SJCRH30 (cell line): Measurements from ENCODE around the gene LSM14B. TPM values are rescaled to one million over a fixed set of nuclear protein-coding genes. Genes with fewer than 3 reads are reported as not detected.
"Not testable (repeated sequence)": the region's sequence is repeated elsewhere in the genome, so short reads cannot be mapped to it uniquely, and the experiment has no call there.

Source experiments
- DNase-seq, 2 experiments: peaks; one replicate each; pipeline ENCODE4 v3.0.0-alpha.2; 2015 to 2020
- H3K27ac ChIP-seq: fragments of 250-450 bp; sonication (Bioruptor Pico); 2 replicates; pipeline ENCODE4 v1.5.1; 2020; ENCODE audit warnings: mild to moderate bottlenecking, moderate library complexity
- H3K27me3 ChIP-seq: fragments of 250-450 bp; sonication (Bioruptor Pico); 2 replicates; pipeline ENCODE4 v1.5.1; 2020; ENCODE audit warnings: mild to moderate bottlenecking, moderate library complexity
- H3K36me3 ChIP-seq: fragments of 250-450 bp; sonication (Bioruptor Pico); 2 replicates; pipeline ENCODE4 v1.5.1; 2020; ENCODE audit warnings: mild to moderate bottlenecking, moderate library complexity
- H3K4me1 ChIP-seq: fragments of 250-450 bp; sonication (Bioruptor Pico); 2 replicates; pipeline ENCODE4 v1.5.1; 2020; ENCODE audit warnings: mild to moderate bottlenecking, moderate library complexity
- H3K4me3 ChIP-seq: fragments of 250-450 bp; sonication (Bioruptor Pico); 2 replicates; pipeline ENCODE4 v1.5.1; 2020; ENCODE audit warnings: mild to moderate bottlenecking, moderate library complexity
- H3K9me3 ChIP-seq: fragments of 250-450 bp; sonication (Bioruptor Pico); replicated peaks from 2 replicates; pipeline ENCODE4 v1.5.1; 2020; ENCODE audit warnings: mild to moderate bottlenecking, moderate library complexity
- total RNA-seq: library from RNA; depleted of rRNA; stranded (reverse); fragments of >200 nt; shearing (Covaris generic); gene quantifications from 2 replicates; pipeline ENCODE4 v1.2.3, GENCODE V29; 2014; rRNA removed

Gene LSM14B
- total RNA-seq, result 146 TPM in 2 replicates

DNA sequence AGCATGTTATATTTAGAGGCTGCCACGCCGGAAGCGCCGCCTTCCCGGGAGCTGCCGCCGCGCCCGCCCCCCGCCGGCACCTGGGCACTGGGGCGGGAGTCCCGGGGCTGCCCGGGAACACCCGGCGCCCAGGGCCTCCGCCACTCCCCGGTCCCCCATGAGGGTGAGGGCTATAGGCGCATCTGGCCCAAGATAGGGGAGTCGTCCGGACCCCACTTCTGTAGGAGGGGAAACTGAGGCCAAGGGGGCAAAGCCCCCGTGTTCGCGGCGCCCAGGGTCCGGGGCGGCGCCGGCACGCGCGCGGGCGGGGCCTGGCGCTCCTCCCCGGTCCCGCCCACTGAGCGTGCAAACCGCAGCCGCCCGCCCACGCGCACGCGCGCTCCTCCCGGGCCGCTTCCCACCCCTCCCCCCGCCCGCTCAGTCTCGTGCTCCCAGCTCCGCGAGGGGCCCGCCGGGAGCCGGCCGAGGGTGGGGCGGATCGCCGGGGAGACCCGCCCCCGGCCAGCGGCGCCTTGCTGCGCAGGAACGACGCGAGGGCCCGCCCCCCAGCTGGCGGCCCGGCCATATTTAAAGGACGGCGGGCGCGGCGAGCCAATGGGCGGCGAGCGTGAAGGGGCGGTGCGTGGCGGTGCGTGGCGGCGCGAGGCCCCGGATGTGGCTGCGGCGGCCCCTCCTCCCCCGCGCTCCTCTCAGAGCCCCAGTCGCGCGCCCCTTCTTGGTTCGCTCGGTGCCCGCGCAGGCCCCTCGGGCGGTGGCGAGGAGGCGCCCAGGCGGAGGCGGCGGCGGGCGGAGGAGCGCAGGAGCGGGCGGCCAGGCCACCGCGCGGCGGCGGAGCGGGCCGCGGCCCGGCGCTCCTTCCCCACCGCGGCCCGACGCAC lies at the start of gene LSM14B:
Gene LSM14B (plus strand): TSS at position 700 of the 878 bp plus-strand sequence. CDS start 192 bp downstream, outside the sequence.
- peak within 1 kb of the TSS; percentile 71 for H3K4me3 ChIP-seq
- H3K36me3 ChIP-seq, result peaks cover 30% of the 10 kb centered on the region
- peak within 1 kb of the TSS; percentile 40 for H3K27ac ChIP-seq
- peaks cover 10% of the 10 kb centered on the region for H3K4me1 ChIP-seq
- peak; percentile 99 to 100 for DNase-seq
- no peaks in the 10 kb centered on the region for H3K9me3 ChIP-seq
- H3K27me3 ChIP-seq, result no peaks in the 10 kb centered on the region; the same call in 1 of the 2 replicates

DNA sequence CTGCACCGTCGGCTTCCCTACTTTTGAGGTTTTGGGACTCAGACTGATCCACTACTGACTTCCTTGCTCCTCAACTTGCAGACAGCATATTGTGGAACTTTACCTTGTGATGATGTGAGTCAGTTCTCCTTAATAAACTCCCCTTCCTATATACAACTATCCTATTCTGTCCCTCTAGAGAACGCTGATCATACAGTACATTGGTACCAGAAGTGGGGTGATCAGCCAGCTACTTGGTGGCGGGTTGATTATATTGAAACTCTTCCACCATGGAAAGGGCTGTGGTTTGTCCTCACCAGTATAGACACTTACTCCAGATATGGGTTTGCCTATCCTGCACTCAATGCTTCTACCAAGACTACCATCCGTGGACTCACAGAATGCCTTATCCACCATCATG lies 49.0 kb upstream of the LSM14B start:
- DNase-seq, result no peak
- H3K36me3 ChIP-seq, result no peaks in the 10 kb centered on the region
- H3K4me3 ChIP-seq, result no peak overlapping the region
- no peaks in the 10 kb centered on the region for H3K4me1 ChIP-seq
- peaks cover 20% of the 10 kb centered on the region for H3K9me3 ChIP-seq
- no peaks in the 10 kb centered on the region for H3K27me3 ChIP-seq
- no peak overlapping the region for H3K27ac ChIP-seq

DNA sequence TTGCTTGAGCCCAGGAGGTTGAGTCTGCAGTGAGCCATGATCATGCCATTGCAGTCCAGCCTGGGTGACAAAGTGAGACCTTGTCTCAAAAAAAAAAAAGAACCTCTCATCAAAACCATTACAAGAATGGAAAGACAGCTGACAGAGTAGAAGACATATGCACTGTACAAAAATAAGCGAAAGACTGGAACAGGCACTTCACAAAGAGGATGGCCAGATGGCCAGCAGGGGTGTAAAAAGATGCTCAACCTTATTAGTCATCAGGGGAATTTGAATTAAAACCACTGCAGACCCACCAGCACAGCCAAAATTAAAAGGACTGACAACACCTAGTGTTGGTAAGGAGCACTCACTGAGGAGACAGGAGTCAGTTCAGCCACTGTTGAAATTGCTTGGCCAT lies 43.1 kb upstream of the LSM14B start:
- Histone ChIP-seq H3K27me3 (no peaks in the 10 kb centered on the region), H3K27ac (no peak overlapping the region), H3K4me1 (peaks cover 6% of the 10 kb centered on the region), H3K9me3 (peaks cover 18% of the 10 kb centered on the region), H3K4me3 (no peak overlapping the region), H3K36me3 (no peaks in the 10 kb centered on the region)
- DNase-seq, result no peak

DNA sequence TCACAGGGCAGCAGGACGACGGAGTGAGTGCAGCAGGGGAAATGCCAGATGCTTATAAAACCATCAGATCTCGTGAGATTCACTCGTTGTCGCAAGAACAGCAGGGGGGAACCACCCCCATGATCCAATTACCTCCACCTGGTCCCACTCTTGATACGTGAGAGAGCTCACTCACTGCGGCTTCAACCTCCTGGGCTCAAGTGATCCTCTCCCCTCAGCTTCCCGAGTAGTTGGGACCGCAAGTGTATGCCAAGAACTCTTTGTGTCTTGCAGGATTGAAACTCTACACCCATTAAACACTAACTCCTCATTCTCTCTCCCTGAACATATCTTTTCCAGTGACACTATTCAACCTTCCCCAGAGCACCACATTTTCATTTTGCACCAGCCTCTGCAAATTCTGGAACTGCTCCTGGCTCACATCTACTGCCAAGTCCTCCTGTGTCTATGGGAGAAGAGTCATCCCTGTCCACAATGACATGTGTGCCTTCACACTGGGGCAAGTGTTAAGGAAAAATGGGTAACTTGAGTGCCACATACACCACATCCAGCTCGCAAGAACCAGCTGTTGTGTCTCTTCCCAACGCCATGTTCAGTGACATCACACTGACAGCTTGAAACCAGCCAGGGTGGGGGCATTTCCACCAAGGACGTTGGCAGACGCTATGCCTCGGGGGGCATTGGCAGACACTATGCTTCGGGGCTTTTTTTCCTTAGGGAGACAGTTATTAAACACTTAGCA lies 41.9 kb upstream of the LSM14B start:
- Histone ChIP-seq H3K4me3 (no peak overlapping the region), H3K4me1 (peaks cover 6% of the 10 kb centered on the region), H3K27me3 (no peaks in the 10 kb centered on the region; the same call in 1 of the 2 replicates), H3K27ac (no peak overlapping the region), H3K9me3 (peaks cover 12% of the 10 kb centered on the region), H3K36me3 (no peaks in the 10 kb centered on the region)
- DNase-seq, result peak; percentile 76 to 90

DNA sequence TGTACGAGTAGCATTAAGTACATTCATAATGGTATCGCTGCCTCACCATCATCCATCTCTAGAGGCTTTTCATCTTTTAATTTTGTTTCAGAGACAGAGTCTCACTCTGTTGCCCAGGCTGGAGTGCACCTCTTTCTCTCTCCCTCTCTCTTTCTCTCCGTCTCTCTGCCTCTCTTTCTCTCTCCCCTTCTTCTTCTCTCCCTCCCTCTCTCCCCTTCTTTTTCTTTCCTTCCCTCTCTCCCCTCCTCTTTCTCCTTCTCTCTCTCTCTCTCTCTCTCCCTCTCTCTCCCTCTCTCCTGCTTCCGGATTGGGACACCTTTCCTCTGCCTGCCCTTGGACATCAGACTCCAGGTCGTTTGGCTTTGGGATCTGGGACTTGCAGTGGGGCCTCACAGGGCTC lies 39.0 kb upstream of the LSM14B start:
- DNase-seq, result no peak
- Histone ChIP-seq H3K27me3 (peaks cover 3% of the 10 kb centered on the region; the same call in 1 of the 2 replicates), H3K27ac (no peak overlapping the region), H3K9me3 (peaks cover 9% of the 10 kb centered on the region; the same call in 1 of the 2 replicates), H3K4me3 (no peak overlapping the region), H3K4me1 (peaks cover 9% of the 10 kb centered on the region), H3K36me3 (no peaks in the 10 kb centered on the region)

DNA sequence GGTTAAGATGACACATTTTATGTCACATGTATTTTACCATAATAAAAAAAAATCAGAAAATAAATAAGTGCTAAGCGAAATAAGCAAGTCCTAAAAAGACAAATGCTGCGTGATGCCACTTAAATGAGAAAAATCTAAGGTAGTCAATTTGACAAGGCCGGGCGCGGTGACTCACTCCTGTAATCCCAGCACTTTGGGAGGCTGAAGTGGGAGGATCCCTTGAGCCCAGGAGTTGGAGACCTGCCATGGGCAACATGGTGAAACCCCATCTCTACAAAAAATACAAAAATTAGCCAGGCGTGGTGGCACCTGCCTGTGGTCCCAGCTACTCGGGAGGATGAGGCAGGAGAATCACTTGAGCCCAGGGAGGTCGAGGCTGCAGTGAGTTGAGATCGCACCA lies 38.1 kb upstream of the LSM14B start:
- not testable (repeated sequence) for H3K4me3 ChIP-seq, H3K27me3 ChIP-seq, H3K27ac ChIP-seq, H3K36me3 ChIP-seq
- H3K9me3 ChIP-seq, result peaks cover 10% of the 10 kb centered on the region; the same call in 1 of the 2 replicates
- H3K4me1 ChIP-seq, result peaks cover 11% of the 10 kb centered on the region
- peak; percentile 61 for DNase-seq

DNA sequence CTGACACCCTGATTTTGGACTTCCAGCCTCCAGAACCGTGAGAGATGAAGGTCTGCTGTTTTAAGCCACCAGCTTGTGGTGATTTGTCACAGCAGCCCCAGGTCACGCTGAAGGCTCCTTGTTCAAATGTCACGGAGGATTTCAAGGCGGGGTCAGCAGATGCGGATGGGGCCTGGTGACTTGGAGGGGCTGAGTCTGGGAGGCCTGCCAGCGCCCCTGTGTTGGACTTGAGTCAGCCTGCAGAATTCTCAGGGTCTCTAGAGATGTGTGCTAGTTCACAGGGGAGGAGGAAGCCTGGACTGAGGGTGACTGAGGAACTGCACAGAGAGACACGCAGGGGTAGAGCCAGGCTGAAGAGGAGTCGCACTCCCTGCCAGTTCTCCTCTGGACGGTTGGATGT lies 37.1 kb upstream of the LSM14B start:
- peaks cover 3% of the 10 kb centered on the region; the same call in 1 of the 2 replicates for H3K27me3 ChIP-seq
- H3K4me3 ChIP-seq, result no peak overlapping the region
- peaks cover 10% of the 10 kb centered on the region for H3K4me1 ChIP-seq
- H3K9me3 ChIP-seq, result 0 out of 2 replicates have a peak, but pooled peaks cover 10% of the 10 kb centered on the region
- no peaks in the 10 kb centered on the region for H3K36me3 ChIP-seq
- no peak overlapping the region for H3K27ac ChIP-seq
- peak in 1 of 2 experiments; percentile 33 for DNase-seq

DNA sequence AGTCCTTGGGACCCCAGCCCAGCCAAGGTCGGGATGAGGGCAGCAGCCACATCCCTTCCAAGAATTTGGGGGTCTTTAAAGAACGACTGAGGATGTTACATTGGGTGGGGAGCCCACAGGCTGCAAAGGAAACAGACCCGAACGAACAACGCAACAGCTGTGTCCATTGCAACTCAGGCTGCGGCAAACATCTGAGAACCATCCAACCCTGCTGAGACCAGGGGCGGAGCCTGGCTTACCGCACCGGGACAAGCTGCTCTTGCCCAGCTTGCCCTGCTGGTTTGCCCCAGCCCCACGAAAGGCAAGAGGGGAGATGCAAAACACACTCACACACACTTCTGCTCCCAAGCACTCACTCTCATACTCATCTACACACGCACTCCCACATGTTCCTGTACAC lies 35.0 kb upstream of the LSM14B start:
- H3K4me3 ChIP-seq, result no peak overlapping the region
- H3K4me1 ChIP-seq, result peaks cover 5% of the 10 kb centered on the region; the same call in 1 of the 2 replicates
- peaks cover 8% of the 10 kb centered on the region for H3K9me3 ChIP-seq
- peaks cover 10% of the 10 kb centered on the region; the same call in 1 of the 2 replicates for H3K27me3 ChIP-seq
- peak; percentile 66 to 74 for DNase-seq
- H3K27ac ChIP-seq, result no peak overlapping the region
- H3K36me3 ChIP-seq, result no peaks in the 10 kb centered on the region

DNA sequence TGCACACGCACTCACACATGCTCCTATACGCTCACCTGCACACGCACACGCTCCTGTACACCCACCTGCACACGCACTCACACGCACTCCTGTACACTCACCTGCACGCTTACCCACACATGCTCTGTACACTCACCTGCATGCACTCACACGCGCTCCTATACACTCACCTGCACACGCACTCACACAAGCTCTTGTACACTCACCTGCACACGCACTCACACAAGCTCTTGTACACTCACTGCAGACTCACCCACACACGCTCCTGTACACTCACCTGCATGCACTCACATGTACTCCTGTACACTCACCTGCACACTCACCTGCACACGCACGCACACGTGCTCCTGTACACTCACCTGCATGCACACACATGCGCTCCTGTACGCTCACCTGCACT lies 34.6 kb upstream of the LSM14B start:
- Histone ChIP-seq H3K36me3 (no peaks in the 10 kb centered on the region), H3K27ac (no peak overlapping the region), H3K9me3 (peaks cover 7% of the 10 kb centered on the region), H3K4me1 (peaks cover 4% of the 10 kb centered on the region; the same call in 1 of the 2 replicates), H3K27me3 (peaks cover 10% of the 10 kb centered on the region; the same call in 1 of the 2 replicates), H3K4me3 (no peak overlapping the region)
- DNase-seq, result no peak

DNA sequence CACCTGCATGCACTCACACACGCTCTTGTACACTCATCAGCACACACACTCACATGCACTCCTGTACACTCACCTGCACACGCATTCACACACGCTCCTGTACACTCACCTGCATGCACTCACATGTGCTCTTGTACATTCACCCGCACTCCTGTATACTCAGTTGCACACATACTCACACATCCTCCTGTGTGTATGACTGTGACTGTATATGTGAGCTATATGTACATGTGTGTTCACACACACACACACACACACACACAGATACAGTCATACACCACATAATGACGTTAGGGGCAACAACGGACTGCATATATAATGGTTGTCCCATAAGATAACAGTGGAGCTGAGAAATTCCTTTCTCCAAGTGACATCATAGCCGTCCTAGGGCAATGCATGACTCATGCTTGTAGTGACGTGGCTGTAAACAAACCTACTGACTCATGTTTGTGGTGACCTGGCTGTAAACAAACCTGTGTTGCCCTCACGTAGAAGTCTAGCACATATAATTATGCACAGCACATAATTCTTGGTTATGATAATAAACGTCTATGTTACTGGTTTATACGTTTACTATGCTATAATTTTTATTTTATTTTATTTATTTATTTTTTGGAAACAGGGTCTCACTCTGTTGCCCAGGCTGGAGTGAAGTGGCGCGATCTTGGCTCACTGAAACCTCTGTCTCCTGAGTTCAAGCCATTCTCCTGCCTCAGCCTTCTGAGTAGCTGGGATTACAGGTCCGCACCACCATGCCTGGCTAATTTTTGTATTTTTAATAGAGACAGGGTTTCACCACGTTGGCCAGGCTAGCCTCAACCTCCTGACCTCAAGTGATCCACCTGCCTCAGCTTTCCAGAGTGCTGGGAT lies 33.8 kb upstream of the LSM14B start:
- Histone ChIP-seq H3K4me3 (no peak overlapping the region), H3K9me3 (peaks cover 8% of the 10 kb centered on the region), H3K27me3 (peaks cover 13% of the 10 kb centered on the region; the same call in 1 of the 2 replicates), H3K4me1 (peaks cover 4% of the 10 kb centered on the region; the same call in 1 of the 2 replicates), H3K36me3 (no peaks in the 10 kb centered on the region), H3K27ac (no peak overlapping the region)
- peak; percentile 44 to 64 for DNase-seq

DNA sequence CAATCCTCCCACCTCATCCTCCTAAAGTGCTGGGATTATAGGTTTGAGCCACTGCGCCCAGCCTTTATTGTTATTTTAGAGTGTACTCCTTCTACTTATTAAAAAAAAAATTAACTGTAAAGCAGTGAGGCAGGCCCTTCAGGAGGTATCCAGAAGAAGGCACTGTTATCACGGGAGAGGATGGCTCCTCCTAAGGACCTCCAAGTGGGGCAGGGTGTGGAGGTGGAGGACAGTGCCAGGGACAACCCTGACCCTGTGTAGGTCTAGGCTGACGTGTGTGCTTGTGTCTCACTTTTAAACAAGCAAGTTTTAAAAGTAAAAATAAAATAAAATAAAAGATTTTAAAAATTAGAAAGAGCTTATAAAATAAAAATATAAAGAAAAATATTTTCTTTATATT lies 32.9 kb upstream of the LSM14B start:
- DNase-seq, result no peak
- peaks cover 9% of the 10 kb centered on the region for H3K9me3 ChIP-seq
- no peak overlapping the region for H3K4me3 ChIP-seq
- H3K36me3 ChIP-seq, result no peaks in the 10 kb centered on the region
- peaks cover 4% of the 10 kb centered on the region; the same call in 1 of the 2 replicates for H3K4me1 ChIP-seq
- H3K27me3 ChIP-seq, result peaks cover 13% of the 10 kb centered on the region; the same call in 1 of the 2 replicates
- H3K27ac ChIP-seq, result no peak overlapping the region

DNA sequence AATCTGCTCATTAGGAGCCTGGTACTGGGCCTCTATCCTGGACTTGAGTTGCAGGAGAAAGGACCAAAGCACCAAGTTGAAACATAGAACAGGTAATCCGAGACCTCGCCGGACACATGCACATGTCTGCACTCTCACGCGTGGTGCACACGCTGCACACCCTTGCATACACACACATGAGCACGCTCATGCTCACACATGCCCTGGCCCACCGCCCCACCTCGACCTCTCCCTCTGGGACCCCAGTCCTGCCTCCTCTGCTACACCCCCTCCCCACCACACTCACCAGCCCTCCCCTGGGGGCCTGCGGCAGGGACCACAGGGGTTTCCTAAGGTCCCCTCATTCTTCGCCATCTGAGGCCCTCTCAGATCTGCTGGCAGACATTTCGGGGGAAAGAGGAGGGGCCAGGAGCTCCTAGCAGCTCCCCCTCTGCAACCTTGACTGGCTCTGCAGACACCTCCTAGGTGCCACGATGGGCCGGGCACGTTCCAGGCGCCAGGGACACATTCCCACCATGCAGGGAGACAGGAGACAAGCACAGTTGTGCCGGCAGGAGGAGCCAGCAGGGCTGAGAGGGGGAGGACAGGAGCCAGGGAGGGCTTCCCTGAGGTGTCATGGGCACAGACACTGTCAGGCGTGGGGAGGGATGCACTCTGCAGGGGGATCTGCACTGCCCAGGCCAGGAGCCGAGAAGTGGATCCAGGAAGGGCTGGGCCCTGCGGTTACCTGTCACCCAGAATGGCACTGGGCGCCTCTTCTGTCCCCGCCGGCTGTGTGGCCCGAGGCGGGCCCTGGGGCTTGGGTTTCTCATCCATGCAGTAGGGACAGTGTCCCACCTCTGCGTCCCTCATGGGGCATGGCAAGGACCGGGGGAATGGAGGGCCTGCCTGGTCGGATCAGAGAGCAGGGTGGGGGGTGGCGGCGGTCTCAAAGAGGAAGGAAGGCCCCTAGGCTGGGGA lies 25.6 kb upstream of the LSM14B start:
- Histone ChIP-seq H3K27me3 (peaks cover 5% of the 10 kb centered on the region; the same call in 1 of the 2 replicates), H3K9me3 (peaks cover 8% of the 10 kb centered on the region), H3K36me3 (no peaks in the 10 kb centered on the region), H3K4me1 (no peaks in the 10 kb centered on the region), H3K27ac (no peak overlapping the region), H3K4me3 (no peak overlapping the region)
- DNase-seq, result no peak

DNA sequence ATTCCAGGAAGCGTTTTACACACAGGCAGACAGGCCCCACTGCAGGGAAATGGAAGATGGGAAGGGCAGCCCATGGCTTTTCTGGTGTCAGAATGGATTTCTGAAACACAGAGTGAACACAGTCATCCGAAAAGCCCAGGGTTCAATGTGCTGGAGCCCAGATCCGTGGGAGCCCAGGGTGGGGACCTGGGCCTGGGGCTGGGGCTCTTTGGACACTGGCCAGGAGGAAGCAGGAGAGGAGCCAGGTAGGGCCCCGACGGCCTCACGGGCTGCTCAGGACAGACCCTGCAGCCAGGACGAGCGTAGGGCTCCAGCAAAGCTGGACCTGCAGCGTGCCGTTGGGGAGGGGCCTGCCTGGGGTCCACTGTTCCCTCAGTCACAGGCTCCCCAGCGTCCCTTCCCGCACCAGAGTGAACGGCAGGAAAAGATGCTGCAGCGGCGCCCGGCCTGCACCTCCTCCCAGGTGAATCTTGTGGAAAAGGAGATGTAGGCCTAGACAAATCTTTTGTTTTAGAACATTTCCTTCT lies 24.3 kb upstream of the LSM14B start:
- H3K4me3 ChIP-seq, result no peak overlapping the region
- H3K9me3 ChIP-seq, result peaks cover 4% of the 10 kb centered on the region
- H3K27me3 ChIP-seq, result no peaks in the 10 kb centered on the region
- H3K36me3 ChIP-seq, result no peaks in the 10 kb centered on the region
- H3K4me1 ChIP-seq, result no peaks in the 10 kb centered on the region
- H3K27ac ChIP-seq, result no peak overlapping the region
- no peak for DNase-seq
